ENCODE data around the gene RBM47.
"Not testable (repeated sequence)": the region's sequence is repeated elsewhere in the genome, so short reads cannot be mapped to it uniquely, and the experiment has no call there.

DNA sequence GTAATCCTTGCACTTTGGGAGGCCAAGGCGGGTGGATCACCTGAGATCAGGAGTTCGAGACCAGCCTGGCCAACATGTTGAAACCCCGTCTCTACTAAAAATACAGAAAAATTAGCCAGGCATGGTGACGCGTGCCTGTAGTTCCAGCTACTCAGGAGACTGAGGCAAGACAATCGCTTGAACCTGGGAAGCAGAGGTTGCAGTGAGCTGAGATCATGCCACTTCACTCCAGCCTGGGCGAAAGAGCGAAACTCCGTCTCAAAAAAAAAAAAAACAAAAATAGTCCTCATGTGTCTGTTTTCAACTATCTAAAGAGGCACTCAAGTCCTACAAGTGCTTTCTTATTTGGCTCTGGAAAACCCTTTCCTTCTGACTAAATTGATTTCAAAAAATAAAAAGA, 237.4 kb downstream of the RBM47 start:
- not testable (repeated sequence) for TF ChIP-seq POLR2A (IDR thresholded peaks at IDR 0.05; ENCODE audit: low read length); GATA1 (IDR thresholded peaks at IDR 0.05; ENCODE audit: low read depth, low read length)
